Measurements from ENCODE around the gene TTC31.
A peak's percentile ranks its signal among the peaks of the same experiment; 100 is the strongest.

GRCh38 chr2:74486141-74486540 lies 3.3 kb downstream of the TTC31 start:
- TF ChIP-seq TAF1 (conservative IDR thresholded peaks at IDR 0.05): no peak
- TF ChIP-seq, protein P1, sequence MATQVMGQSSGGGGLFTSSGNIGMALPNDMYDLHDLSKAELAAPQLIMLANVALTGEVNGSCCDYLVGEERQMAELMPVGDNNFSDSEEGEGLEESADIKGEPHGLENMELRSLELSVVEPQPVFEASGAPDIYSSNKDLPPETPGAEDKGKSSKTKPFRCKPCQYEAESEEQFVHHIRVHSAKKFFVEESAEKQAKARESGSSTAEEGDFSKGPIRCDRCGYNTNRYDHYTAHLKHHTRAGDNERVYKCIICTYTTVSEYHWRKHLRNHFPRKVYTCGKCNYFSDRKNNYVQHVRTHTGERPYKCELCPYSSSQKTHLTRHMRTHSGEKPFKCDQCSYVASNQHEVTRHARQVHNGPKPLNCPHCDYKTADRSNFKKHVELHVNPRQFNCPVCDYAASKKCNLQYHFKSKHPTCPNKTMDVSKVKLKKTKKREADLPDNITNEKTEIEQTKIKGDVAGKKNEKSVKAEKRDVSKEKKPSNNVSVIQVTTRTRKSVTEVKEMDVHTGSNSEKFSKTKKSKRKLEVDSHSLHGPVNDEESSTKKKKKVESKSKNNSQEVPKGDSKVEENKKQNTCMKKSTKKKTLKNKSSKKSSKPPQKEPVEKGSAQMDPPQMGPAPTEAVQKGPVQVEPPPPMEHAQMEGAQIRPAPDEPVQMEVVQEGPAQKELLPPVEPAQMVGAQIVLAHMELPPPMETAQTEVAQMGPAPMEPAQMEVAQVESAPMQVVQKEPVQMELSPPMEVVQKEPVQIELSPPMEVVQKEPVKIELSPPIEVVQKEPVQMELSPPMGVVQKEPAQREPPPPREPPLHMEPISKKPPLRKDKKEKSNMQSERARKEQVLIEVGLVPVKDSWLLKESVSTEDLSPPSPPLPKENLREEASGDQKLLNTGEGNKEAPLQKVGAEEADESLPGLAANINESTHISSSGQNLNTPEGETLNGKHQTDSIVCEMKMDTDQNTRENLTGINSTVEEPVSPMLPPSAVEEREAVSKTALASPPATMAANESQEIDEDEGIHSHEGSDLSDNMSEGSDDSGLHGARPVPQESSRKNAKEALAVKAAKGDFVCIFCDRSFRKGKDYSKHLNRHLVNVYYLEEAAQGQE (IDR thresholded peaks at IDR 0.05): no peak
- TF ChIP-seq GABPA (IDR thresholded peaks at IDR 0.05 in 1 of 2, conservative IDR thresholded peaks at IDR 0.05 in 1 of 2): no peak
- TF ChIP-seq, protein P2, sequence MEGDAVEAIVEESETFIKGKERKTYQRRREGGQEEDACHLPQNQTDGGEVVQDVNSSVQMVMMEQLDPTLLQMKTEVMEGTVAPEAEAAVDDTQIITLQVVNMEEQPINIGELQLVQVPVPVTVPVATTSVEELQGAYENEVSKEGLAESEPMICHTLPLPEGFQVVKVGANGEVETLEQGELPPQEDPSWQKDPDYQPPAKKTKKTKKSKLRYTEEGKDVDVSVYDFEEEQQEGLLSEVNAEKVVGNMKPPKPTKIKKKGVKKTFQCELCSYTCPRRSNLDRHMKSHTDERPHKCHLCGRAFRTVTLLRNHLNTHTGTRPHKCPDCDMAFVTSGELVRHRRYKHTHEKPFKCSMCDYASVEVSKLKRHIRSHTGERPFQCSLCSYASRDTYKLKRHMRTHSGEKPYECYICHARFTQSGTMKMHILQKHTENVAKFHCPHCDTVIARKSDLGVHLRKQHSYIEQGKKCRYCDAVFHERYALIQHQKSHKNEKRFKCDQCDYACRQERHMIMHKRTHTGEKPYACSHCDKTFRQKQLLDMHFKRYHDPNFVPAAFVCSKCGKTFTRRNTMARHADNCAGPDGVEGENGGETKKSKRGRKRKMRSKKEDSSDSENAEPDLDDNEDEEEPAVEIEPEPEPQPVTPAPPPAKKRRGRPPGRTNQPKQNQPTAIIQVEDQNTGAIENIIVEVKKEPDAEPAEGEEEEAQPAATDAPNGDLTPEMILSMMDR (IDR thresholded peaks at IDR 0.05; ENCODE audit: low read depth, low read length, missing input control): no peak
- TF ChIP-seq RAD21 (IDR thresholded peaks at IDR 0.05): peak in 1 of 2 donors; percentile 35
- TF ChIP-seq NR2F2 (IDR thresholded peaks at IDR 0.05): no peak
- TF ChIP-seq ZBTB33 (IDR thresholded peaks at IDR 0.05): no peak
- TF ChIP-seq EGR1 (IDR thresholded peaks at IDR 0.05; ENCODE audit: low read depth in 2 of 2): no peak
- TF ChIP-seq HNF4G (IDR thresholded peaks at IDR 0.05): no peak
- peak; percentile 62 for TF ChIP-seq SP1 (IDR thresholded peaks at IDR 0.05)
- no peak for TF ChIP-seq YY1 (IDR thresholded peaks at IDR 0.05)
